ENCODE results near the gene GAS2L1. TPM values are rescaled to one million over a fixed set of nuclear protein-coding genes. Genes with fewer than 3 reads are reported as not detected.

The GAS2L1 gene
- total and polyA plus RNA-seq, 4 donors = 3.8 to 40.1 (median 16.3) TPM

GRCh38 chr22:29320546-29320945 is 14.1 kb downstream of the GAS2L1 start:
- no peaks in the 10 kb centered on the region for H3K36me3 ChIP-seq (ENCODE audit: control insufficient read depth in 4 of 4, insufficient read depth in 4 of 4, low read length in 4 of 4)
- no peak for ATAC-seq (ENCODE audit: insufficient read depth, low FRiP score)
- DNase-seq = no peak
- 48% methylated on average over 1 of the region's 1 CpG for WGBS, 2 donors
- no peak for TF ChIP-seq CTCF (IDR thresholded peaks at IDR 0.05; ENCODE audit: control extremely low read depth, extremely low read depth)
- no peaks in the 10 kb centered on the region for H3K4me1 ChIP-seq (ENCODE audit: control insufficient read depth in 5 of 5, insufficient read depth in 5 of 5, low read length in 5 of 5)
- H3K9me3 ChIP-seq (ENCODE audit: control insufficient read depth in 4 of 4, insufficient read depth in 3 of 4, low read length in 3 of 4) = no peaks in the 10 kb centered on the region
- no peak overlapping the region for H3K4me3 ChIP-seq
- H3K27ac ChIP-seq (ENCODE audit: low read depth in 1 of 2, low read length in 1 of 2) = no peak overlapping the region
- H3K27me3 ChIP-seq (ENCODE audit: control insufficient read depth in 3 of 3, insufficient read depth in 3 of 3, low read length in 2 of 3) = peaks cover 0 to 17% (median 15%) of the 10 kb centered on the region in 3 donors
- no peak overlapping the region for H3K9ac ChIP-seq (ENCODE audit: insufficient read depth in 1 of 2, low read length in 2 of 2)

GRCh38 chr22:29323641-29324040 is 17.2 kb downstream of the GAS2L1 start:
- H3K27me3 ChIP-seq (ENCODE audit: control insufficient read depth in 3 of 3, insufficient read depth in 3 of 3, low read length in 2 of 3) = no peaks in the 10 kb centered on the region
- no peak overlapping the region for H3K9ac ChIP-seq (ENCODE audit: insufficient read depth in 1 of 2, low read length in 2 of 2)
- DNase-seq (no peak), ATAC-seq (ENCODE audit: insufficient read depth, low FRiP score) (no peak)
- H3K4me1 ChIP-seq (ENCODE audit: control insufficient read depth in 5 of 5, insufficient read depth in 5 of 5, low read length in 5 of 5) = no peaks in the 10 kb centered on the region
- no peak overlapping the region for H3K27ac ChIP-seq (ENCODE audit: low read depth in 1 of 2, low read length in 1 of 2)
- no peak overlapping the region for H3K4me3 ChIP-seq
- peaks cover 0 to 22% (median 5%) of the 10 kb centered on the region in 4 donors for H3K36me3 ChIP-seq (ENCODE audit: control insufficient read depth in 4 of 4, insufficient read depth in 4 of 4, low read length in 4 of 4)
- TF ChIP-seq CTCF (IDR thresholded peaks at IDR 0.05; ENCODE audit: control extremely low read depth, extremely low read depth) = no peak
- H3K9me3 ChIP-seq (ENCODE audit: control insufficient read depth in 4 of 4, insufficient read depth in 3 of 4, low read length in 3 of 4) = no peaks in the 10 kb centered on the region

- H3K9ac ChIP-seq (ENCODE audit: insufficient read depth in 1 of 2, low read length in 2 of 2) = no peak overlapping the region
- ATAC-seq (ENCODE audit: insufficient read depth, low FRiP score) (no peak), DNase-seq (no peak)
- no peaks in the 10 kb centered on the region for H3K27me3 ChIP-seq (ENCODE audit: control insufficient read depth in 3 of 3, insufficient read depth in 3 of 3, low read length in 2 of 3)
- TF ChIP-seq CTCF (IDR thresholded peaks at IDR 0.05; ENCODE audit: control extremely low read depth, extremely low read depth) = no peak
- H3K4me1 ChIP-seq (ENCODE audit: control insufficient read depth in 5 of 5, insufficient read depth in 5 of 5, low read length in 5 of 5) = peaks cover 0 to 2% (median 0%) of the 10 kb centered on the region in 5 donors
- WGBS, 2 donors = 85 to 86% methylated on average over 8 of the region's 8 CpGs
- no peak overlapping the region for H3K27ac ChIP-seq (ENCODE audit: low read depth in 1 of 2, low read length in 1 of 2)
- H3K4me3 ChIP-seq = no peak overlapping the region
- H3K36me3 ChIP-seq (ENCODE audit: control insufficient read depth in 4 of 4, insufficient read depth in 4 of 4, low read length in 4 of 4) = peaks cover 0 to 39% (median 5%) of the 10 kb centered on the region in 4 donors
- no peaks in the 10 kb centered on the region for H3K9me3 ChIP-seq (ENCODE audit: control insufficient read depth in 4 of 4, insufficient read depth in 3 of 4, low read length in 3 of 4)
Measured at GRCh38 chr22:29325356-29325755, 18.9 kb downstream of the GAS2L1 start.

- ATAC-seq (ENCODE audit: insufficient read depth, low FRiP score) = no peak
Measured at GRCh38 chr22:29325785-29326315, 19.4 kb downstream of the GAS2L1 start.

More at GRCh38 chr22:29325785-29326315, 19.4 kb downstream of the GAS2L1 start:
- Histone ChIP-seq H3K9ac (ENCODE audit: insufficient read depth in 1 of 2, low read length in 2 of 2) (no peak overlapping the region), H3K9me3 (ENCODE audit: control insufficient read depth in 4 of 4, insufficient read depth in 3 of 4, low read length in 3 of 4) (no peaks in the 10 kb centered on the region), H3K27me3 (ENCODE audit: control insufficient read depth in 3 of 3, insufficient read depth in 3 of 3, low read length in 2 of 3) (no peaks in the 10 kb centered on the region), H3K36me3 (ENCODE audit: control insufficient read depth in 4 of 4, insufficient read depth in 4 of 4, low read length in 4 of 4) (peaks cover 0 to 44% (median 5%) of the 10 kb centered on the region in 4 donors), H3K27ac (ENCODE audit: low read depth in 1 of 2, low read length in 1 of 2) (no peak overlapping the region), H3K4me1 (ENCODE audit: control insufficient read depth in 5 of 5, insufficient read depth in 5 of 5, low read length in 5 of 5) (peaks cover 0 to 7% (median 0%) of the 10 kb centered on the region in 5 donors), H3K4me3 (no peak overlapping the region)
- TF ChIP-seq CTCF (IDR thresholded peaks at IDR 0.05; ENCODE audit: control extremely low read depth, extremely low read depth) = no peak
- WGBS, 2 donors = 70 to 79% methylated on average over 9 of the region's 9 CpGs
- DNase-seq = no peak
